Epithelial cell of proximal tubule (primary cell): ENCODE results near the gene CA10. TPM values are rescaled to one million over a fixed set of nuclear protein-coding genes. Genes with fewer than 3 reads are reported as not detected.

Source experiments
- DNase-seq: peaks from one replicate; pipeline ENCODE4 v3.0.0-alpha.2; 2011; ENCODE audit warnings: low read depth
- H3K4me3 ChIP-seq: 2 replicates; pipeline ENCODE4 v1.5.1; 2011; ENCODE audit warnings: low read depth, mild to moderate bottlenecking, low read length
- CTCF ChIP-seq: conservative IDR thresholded peaks from 2 replicates; pipeline ENCODE4 v1.5.1; 2012; ENCODE audit warnings: low read depth, mild to moderate bottlenecking, low read length
- total RNA-seq: library from RNA; depleted of rRNA; stranded (reverse); fragments of >200 nt; gene quantifications from 2 replicates; pipeline ENCODE4 v1.2.3, GENCODE V29; 2015

CA10 gene
- total RNA-seq, 1 donor from 2014 or later, result 0.58 TPM

- H3K4me3 ChIP-seq, result no peak overlapping the region
- TF ChIP-seq CTCF, result no peak
- DNase-seq, result no peak
Observed at GRCh38 chr17:51961689-51962088, 196.8 kb downstream of the CA10 start.

- no peak overlapping the region for H3K4me3 ChIP-seq
- no peak for DNase-seq
Observed at GRCh38 chr17:51957786-51958185, 200.7 kb downstream of the CA10 start.

GRCh38 chr17:51955245-51955644 is 203.3 kb downstream of the CA10 start:
- no peak for TF ChIP-seq CTCF
- no peak for DNase-seq
- no peak overlapping the region for H3K4me3 ChIP-seq

More at GRCh38 chr17:51957786-51958185, 200.7 kb downstream of the CA10 start:
- no peak for TF ChIP-seq CTCF

GRCh38 chr17:51954232-51954765 is 204.2 kb downstream of the CA10 start:
- no peak overlapping the region for H3K4me3 ChIP-seq
- DNase-seq, result no peak
- no peak for TF ChIP-seq CTCF

GRCh38 chr17:51951741-51952140 is 206.8 kb downstream of the CA10 start:
- TF ChIP-seq CTCF, result no peak
- no peak for DNase-seq
- no peak overlapping the region for H3K4me3 ChIP-seq

GRCh38 chr17:51948128-51948527 is 210.4 kb downstream of the CA10 start:
- no peak for TF ChIP-seq CTCF
- H3K4me3 ChIP-seq, result no peak overlapping the region
- DNase-seq, result no peak

- DNase-seq, result no peak
- no peak for TF ChIP-seq CTCF
- H3K4me3 ChIP-seq, result no peak overlapping the region
Observed at GRCh38 chr17:51947160-51947735, 211.3 kb downstream of the CA10 start.
